ENCODE results near the gene FUT2.

Gene FUT2

DNA sequence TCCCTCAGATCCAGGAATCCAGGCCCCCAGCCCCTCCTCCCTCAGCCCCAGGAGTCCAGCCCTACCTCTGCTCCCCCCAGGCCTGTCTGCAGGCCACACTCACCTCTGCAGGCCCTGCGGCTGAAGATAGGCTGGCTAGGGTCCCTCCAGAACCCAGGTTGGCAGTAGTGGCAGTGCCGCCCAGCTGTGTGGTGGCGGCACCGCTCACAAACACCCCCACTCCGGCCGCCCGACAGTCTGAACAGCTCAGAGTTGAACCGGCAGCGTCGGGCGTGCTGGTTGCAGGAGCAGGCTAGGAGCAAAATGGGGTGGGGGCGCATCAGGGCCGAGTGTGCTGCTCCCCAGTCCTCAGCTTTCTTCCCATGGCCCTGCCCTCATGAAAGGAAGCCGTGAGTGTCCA is 31.3 kb upstream of the FUT2 start:
- no peak overlapping the region for H3K4me3 Mint-ChIP-seq
- peaks cover 10% of the 10 kb centered on the region for H3K4me1 Mint-ChIP-seq
- H3K9me3 Mint-ChIP-seq: no peaks in the 10 kb centered on the region
- no peak for ATAC-seq
- no peak overlapping the region for H3K27ac Mint-ChIP-seq
- peaks cover 10% of the 10 kb centered on the region for H3K36me3 Mint-ChIP-seq
- no peak for DNase-seq (ENCODE audit: low spot score in 2 of 2)

GRCh38 chr19:48665786-48666185 is 30.0 kb upstream of the FUT2 start:
- peaks cover 18% of the 10 kb centered on the region for H3K36me3 Mint-ChIP-seq
- ATAC-seq (no peak), DNase-seq (ENCODE audit: low spot score in 2 of 2) (no peak)
- no peaks in the 10 kb centered on the region for H3K9me3 Mint-ChIP-seq
- no peak overlapping the region for H3K4me3 Mint-ChIP-seq
- no peak overlapping the region for H3K27ac Mint-ChIP-seq
- H3K4me1 Mint-ChIP-seq: peaks cover 13% of the 10 kb centered on the region

DNA sequence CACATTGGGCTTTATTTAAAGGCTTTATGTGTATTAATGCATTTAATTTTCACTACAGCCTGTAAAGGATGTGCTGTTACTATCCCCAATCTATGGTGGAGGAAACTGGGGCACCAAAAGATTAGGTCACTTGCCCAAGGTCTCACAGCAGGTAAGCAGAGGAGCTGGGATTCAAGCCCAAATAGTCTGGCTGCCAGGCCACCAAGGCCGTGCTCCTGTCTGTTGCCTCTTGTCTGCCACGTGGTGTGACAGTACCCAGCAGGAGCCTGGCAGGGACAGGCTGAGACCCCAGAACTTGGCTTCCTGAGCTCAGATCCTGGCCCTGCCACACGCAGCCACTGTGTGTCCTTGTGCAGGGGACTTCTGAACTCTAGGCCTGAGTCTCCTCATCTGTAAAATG is 27.4 kb upstream of the FUT2 start:
- Mint-ChIP-seq H3K4me3 (no peak overlapping the region), H3K4me1 (peaks cover 6% of the 10 kb centered on the region), H3K36me3 (peaks cover 18% of the 10 kb centered on the region), H3K9me3 (no peaks in the 10 kb centered on the region), H3K27ac (peak overlapping the region; percentile 23)
- ATAC-seq (no peak), DNase-seq (ENCODE audit: low spot score in 2 of 2) (no peak)

DNA sequence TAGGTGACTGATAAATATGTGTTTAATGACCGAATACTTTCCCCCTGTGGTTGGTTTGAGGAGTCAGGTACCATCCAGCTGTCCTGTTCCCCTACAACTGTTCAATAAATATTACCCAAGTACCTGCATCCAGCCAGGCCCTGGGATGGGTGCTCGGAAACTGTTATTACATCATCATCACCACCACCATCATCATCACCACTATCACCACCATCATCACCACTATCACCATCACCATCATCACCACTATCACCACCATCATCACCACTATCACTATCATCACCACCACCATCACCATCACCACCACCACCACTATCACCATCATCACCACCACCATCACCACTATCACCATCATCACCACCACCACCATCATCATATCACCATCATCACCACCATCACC is 27.0 kb upstream of the FUT2 start:
- Mint-ChIP-seq H3K4me1 (peaks cover 6% of the 10 kb centered on the region), H3K9me3 (no peaks in the 10 kb centered on the region), H3K27ac (peak overlapping the region; percentile 23), H3K36me3 (peaks cover 18% of the 10 kb centered on the region), H3K4me3 (no peak overlapping the region)
- DNase-seq (ENCODE audit: low spot score in 2 of 2): no peak
- ATAC-seq: no peak

DNA sequence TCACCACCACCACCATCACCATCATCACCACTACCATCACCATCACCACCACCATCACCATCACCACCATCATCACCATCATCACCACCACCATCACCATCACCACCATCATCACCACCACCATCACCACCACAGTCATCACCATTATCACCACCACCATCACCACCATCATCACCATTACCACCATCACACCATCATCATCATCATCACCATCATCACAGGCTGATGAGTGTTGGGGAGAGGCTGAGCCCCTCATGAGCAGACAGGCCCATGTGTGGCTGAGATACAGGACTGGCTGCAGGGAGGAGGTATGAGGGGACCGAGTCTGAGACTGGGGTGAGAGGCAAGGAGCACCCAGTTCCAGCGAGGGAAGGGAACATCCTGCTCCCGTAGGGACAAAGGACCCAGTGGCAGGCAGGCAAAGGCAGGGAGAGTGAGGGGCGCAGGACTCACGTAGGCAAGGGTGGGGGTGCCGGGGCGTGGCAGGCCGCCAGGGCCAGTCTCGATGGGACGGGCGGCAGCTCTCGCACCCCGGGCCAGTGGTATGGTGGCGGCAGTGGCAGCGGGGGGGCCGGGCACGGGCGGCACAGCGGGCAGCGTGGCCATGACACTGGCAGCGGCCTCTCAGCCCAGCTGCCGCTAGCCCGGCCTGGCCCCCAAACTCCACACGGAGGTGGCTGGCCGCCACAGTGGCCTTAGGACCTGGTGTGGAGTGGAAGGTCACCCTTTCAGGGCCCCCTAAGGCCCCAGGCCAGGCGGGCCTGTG is 25.7 kb upstream of the FUT2 start:
- H3K4me1 Mint-ChIP-seq: peaks cover 9% of the 10 kb centered on the region
- ATAC-seq (no peak), DNase-seq (ENCODE audit: low spot score in 2 of 2) (no peak)
- peak overlapping the region; percentile 85 for H3K27ac Mint-ChIP-seq
- no peaks in the 10 kb centered on the region for H3K9me3 Mint-ChIP-seq
- peaks cover 18% of the 10 kb centered on the region for H3K36me3 Mint-ChIP-seq
- no peak overlapping the region for H3K4me3 Mint-ChIP-seq

GRCh38 chr19:48670699-48671445 is 24.9 kb upstream of the FUT2 start:
- ATAC-seq (no peak), DNase-seq (ENCODE audit: low spot score in 2 of 2) (no peak)
- H3K27ac Mint-ChIP-seq: no peak overlapping the region
- no peaks in the 10 kb centered on the region for H3K9me3 Mint-ChIP-seq
- no peak overlapping the region for H3K4me3 Mint-ChIP-seq
- peaks cover 16% of the 10 kb centered on the region for H3K4me1 Mint-ChIP-seq
- peaks cover 18% of the 10 kb centered on the region for H3K36me3 Mint-ChIP-seq

DNA sequence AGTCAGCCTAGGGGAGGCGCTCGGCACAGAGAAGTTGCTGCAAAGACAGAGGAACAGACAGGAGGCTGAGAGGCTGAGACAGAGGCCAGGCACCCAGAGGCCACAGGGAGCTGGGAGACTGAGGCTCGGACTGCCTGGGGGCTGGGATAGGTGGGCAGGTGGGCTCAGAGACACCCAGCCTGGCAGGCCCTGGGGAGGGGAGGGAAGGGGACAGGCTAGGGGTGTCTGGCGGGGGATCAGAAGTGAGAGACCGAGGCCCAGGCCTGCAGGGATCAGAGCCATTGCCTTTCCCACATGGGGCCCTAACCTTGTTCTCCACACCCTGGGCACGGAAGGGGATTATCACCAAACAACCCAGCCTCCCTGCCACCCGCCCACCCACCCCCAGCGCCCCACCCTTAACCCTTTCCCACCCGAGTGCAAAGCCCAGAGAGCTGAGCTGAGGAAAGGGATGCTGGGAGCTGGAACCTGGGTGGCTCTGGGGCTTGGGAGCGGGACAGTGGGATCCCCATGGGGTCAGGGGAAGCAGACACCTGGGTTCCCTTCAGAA is 24.2 kb upstream of the FUT2 start:
- Mint-ChIP-seq H3K9me3 (no peaks in the 10 kb centered on the region), H3K36me3 (peaks cover 18% of the 10 kb centered on the region), H3K4me3 (no peak overlapping the region), H3K4me1 (peaks cover 16% of the 10 kb centered on the region), H3K27ac (no peak overlapping the region)
- no peak for DNase-seq (ENCODE audit: low spot score in 2 of 2)
- ATAC-seq: no peak

DNA sequence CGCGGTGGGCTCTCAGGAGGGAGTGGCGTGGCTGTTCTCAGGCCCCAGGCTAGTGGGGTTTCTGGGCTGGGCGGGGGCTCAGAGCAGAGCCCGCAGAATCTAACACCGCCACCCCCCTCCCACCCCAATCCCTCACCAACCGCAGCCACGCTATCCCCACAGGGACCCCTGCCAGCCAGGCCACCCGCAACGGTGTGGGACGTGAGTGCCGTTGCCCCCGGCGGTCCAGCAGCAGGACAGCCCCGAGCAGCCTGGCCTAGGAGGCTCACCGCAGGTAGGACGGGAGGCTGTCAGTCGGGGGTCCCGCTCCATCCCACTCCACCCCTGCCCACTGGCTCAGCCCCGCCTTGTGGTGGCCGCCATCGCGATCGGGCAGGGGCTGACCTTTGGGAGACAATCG is 22.8 kb upstream of the FUT2 start, which contains the start of gene NTN5:
Gene NTN5, minus strand, starts transcription at position 24 of the 400 bp plus-strand sequence. CDS start 2,031 bp downstream, outside the sequence.
- Mint-ChIP-seq H3K36me3 (peaks cover 18% of the 10 kb centered on the region), H3K4me1 (peaks cover 16% of the 10 kb centered on the region), H3K27ac (no peak within 1 kb of the TSS), H3K9me3 (no peaks in the 10 kb centered on the region), H3K4me3 (no peak within 1 kb of the TSS)
- ATAC-seq: no peak
- no peak for DNase-seq (ENCODE audit: low spot score in 2 of 2)

DNA sequence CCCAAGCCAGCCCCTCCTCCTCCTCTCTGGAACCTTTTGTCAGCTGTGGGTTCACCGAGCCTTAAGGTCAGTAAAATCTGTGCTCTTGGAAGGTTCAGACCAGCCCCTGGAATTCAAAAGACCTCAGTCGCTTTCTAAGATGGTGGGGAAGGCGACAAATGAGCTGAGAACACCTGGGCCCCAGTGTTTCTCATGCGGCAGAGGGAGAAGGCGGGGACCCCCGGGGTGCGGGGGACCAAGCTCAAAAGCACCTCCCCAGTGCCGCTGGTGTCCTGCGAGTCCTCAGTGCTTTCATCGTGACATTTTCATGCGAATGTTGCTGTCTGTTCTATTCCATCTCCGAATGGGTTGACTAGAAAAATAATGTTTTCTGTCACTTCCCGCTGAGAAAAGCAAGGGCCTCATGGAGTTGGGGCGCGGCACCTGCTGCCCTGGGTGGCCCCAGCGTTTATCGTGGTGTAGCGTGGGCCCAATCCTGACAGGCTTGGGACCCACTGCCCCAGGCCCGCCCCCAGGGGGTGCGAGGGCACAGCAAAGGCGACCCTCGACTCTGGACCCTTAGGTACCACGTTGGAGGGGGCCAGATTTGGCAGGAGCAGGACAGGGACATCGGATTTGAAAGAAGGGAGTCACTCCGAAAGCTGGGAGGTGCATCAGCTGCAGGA is 22.2 kb upstream of the FUT2 start:
- DNase-seq (ENCODE audit: low spot score in 2 of 2): no peak
- Mint-ChIP-seq H3K4me3 (no peak overlapping the region), H3K4me1 (peaks cover 16% of the 10 kb centered on the region), H3K9me3 (no peaks in the 10 kb centered on the region), H3K27ac (no peak overlapping the region), H3K36me3 (peaks cover 17% of the 10 kb centered on the region)
- ATAC-seq: no peak

DNA sequence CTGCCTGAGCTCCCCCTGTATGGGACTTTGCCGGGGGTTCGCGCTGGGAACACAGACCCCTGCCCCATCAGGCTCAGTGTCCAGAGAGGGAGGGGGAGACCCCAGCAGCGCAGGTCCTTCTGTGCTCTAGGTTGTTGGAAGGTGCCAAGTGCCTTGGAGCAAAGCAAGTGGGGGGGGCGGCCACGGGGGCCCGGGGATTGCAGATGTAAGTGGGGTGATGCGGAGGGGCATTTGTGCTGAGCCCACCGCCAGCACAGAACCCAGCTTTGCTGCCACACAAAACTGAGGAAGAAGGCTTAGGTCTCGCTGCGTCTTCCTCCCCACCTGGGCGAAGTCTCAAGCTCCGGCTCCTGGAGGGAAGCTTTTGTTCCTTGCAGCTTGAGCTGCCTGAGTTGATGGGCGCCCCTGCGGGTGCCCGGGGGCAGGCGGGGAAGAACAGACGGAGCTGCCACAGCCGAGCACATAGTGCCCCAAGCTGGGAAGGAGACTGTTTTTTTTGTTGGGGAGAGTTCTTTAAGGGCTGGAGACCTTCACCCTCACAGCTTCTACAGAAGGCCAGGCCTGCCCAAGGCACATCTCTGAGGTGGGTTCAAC is 21.5 kb upstream of the FUT2 start:
- no peak overlapping the region for H3K27ac Mint-ChIP-seq
- no peak overlapping the region for H3K4me3 Mint-ChIP-seq
- peaks cover 10% of the 10 kb centered on the region for H3K36me3 Mint-ChIP-seq
- no peaks in the 10 kb centered on the region for H3K9me3 Mint-ChIP-seq
- H3K4me1 Mint-ChIP-seq: peaks cover 16% of the 10 kb centered on the region
- no peak for DNase-seq (ENCODE audit: low spot score in 2 of 2)
- no peak for ATAC-seq

DNA sequence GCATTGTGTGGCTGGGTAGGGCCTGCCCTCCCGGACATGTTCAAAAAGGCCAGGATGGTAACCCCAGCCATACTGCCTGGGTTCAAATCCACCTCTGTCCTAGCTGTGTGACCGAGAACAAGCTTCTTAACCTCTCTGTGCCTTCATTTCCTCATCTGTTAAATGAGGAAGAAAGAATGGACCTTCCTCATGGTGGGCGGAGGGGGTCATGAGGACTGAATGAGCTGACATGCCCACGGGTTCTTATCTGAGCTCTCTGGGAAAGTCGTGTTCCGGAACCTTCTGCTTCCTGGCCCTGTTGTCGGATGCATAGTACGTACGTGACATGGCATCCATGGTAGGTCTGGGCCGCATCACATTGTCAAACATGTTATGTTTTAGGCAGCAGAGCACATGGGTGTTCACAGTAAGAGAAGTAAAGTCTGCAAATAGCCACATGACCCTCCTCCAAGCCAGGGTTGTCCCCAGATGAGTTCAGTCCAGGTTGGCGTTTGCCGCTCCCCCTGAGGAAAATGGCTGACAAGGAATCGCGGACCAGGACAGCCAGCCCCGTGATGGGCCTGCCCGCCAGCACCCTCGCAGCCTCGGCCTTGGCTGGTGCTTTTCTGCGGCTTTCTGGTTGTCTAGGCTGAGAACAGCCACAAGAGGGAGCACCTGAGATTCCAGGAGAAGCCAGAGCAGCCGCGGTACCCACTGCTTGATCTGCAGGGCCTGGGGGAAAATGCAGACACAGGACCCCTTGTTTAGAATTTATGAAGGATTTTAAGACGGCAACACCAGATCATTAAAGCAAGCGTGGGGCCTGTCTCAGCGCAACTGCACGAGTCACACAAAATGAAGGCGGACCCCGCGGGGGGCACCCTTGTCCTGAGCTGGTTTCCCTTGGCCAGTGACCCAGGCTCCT is 20.6 kb upstream of the FUT2 start:
- Mint-ChIP-seq H3K4me3 (no peak overlapping the region), H3K27ac (peak overlapping the region; percentile 34), H3K4me1 (peaks cover 9% of the 10 kb centered on the region), H3K9me3 (no peaks in the 10 kb centered on the region), H3K36me3 (peaks cover 1% of the 10 kb centered on the region)
- ATAC-seq (peak; percentile 84), DNase-seq (ENCODE audit: low spot score in 2 of 2) (peak; percentile 67 to 82)

GRCh38 chr19:48676487-48676886 is 19.3 kb upstream of the FUT2 start:
- Mint-ChIP-seq H3K36me3 (no peaks in the 10 kb centered on the region), H3K27ac (no peak overlapping the region), H3K4me3 (no peak overlapping the region), H3K4me1 (peaks cover 9% of the 10 kb centered on the region), H3K9me3 (no peaks in the 10 kb centered on the region)
- no peak for ATAC-seq
- DNase-seq (ENCODE audit: low spot score in 2 of 2): no peak

GRCh38 chr19:48676887-48677286 is 18.9 kb upstream of the FUT2 start:
- Mint-ChIP-seq H3K4me3 (no peak overlapping the region), H3K36me3 (no peaks in the 10 kb centered on the region), H3K9me3 (no peaks in the 10 kb centered on the region), H3K4me1 (peaks cover 9% of the 10 kb centered on the region), H3K27ac (no peak overlapping the region)
- DNase-seq (ENCODE audit: low spot score in 2 of 2): no peak
- no peak for ATAC-seq

- no peak for DNase-seq (ENCODE audit: low spot score in 2 of 2)
- Mint-ChIP-seq H3K4me1 (peaks cover 9% of the 10 kb centered on the region), H3K36me3 (no peaks in the 10 kb centered on the region), H3K9me3 (no peaks in the 10 kb centered on the region), H3K27ac (no peak overlapping the region), H3K4me3 (no peak overlapping the region)
- ATAC-seq: no peak
These were observed 17.6 kb upstream of the FUT2 start for GRCh38 chr19:48678201-48678600.

Data from stimulated activated effector memory CD8-positive, alpha-beta T cell treated with anti-CD3 and anti-CD28 coated beads, Interleukin-12 subunit alpha, Interleukin-12 subunit beta, amount 100 ng/mL, for 72 hours (primary cell).